ENCODE data around the gene NOX4. TPM values are rescaled to one million over a fixed set of nuclear protein-coding genes. Genes with fewer than 3 reads are reported as not detected.

The NOX4 gene
- polyA plus RNA-seq, 2 of the 4 experiments (the other 2 are of a cell fraction): 0.04 TPM; not detected in 1

DNA sequence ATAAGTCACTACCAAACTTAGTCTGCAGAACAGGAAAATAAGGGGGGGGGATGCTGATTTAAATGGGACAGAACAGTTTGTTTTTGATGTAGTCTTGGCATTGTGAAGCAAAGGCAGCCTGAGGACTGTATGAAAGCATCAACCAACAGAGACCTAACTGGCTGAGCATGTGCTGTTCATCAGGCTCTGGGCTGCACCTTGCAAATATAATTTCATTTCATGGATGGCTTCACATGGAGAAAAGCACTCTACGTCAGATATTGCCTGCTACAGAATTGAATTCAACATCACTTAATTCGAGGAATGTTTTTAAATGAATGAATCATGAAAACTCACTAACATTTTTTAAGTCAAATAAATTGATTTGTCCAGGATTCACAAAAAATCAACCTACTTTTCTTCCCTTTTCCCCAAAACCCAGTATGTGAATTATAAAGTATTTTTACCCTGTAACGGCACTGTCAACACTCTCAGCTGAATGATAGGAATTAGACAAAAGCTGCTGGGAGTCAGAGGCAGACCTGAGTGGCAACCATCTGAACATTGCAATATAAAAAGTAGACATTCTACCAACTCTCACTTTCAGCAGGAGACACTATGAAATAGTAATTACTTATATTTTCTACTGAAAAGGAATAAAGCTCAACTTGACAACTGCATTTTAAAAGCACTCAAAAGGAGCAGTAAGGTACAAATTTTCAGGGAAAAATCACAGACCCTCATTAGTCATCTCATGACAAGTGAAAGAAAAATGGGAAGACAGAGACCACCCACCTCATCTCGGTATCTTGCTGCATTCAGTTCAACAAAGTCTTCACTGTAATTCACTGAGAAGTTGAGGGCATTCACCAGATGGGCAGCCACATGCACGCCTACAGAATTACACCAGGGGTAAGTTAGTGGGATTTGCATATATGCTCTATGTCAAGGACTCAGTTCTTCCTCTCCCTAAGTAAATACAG is 47.5 kb downstream of the NOX4 start:
- DNase-seq (ENCODE audit: low read depth in 1 of 2, low spot score in 1 of 2) (no peak), ATAC-seq (no peak), FAIRE-seq (no peak)
- CTCF ChIA-PET: no interaction called here
- H3K4me3 ChIP-seq: no peak overlapping the region
- H3K4me1 ChIP-seq: no peaks in the 10 kb centered on the region
- 6% methylated on average over 5 of the region's 5 CpGs for WGBS (ENCODE audit: missing lambda C conversion rate)
- H3K9me3 ChIP-seq: no peaks in the 10 kb centered on the region
- H3K27ac ChIP-seq: no peak overlapping the region
- H3K4me2 ChIP-seq: no peak overlapping the region
- no peak for TF ChIP-seq RCOR1 (IDR thresholded peaks at IDR 0.05; ENCODE audit: low read depth, low read length)
- POLR2A ChIA-PET: no interaction called here

DNA sequence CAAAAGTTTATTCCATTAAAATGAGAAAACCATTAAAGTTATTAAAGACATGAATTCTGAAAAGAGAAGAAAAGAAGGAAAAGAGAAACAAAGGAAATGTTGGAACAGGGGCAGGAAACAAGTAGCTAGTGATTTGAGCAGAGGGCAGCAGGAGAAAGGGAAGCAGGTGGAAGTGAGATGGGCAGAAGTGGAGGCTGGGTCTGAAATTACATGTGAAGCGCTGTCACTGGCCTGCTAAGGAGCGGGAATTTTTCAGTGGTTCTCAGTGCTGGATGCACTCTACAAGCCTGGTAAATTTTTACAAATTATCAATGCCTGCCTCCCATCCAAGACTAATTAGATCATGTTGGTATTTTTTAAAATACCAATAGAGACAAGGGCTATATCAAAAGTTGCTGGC is 48.4 kb downstream of the NOX4 start:
- H3K4me3 ChIP-seq: no peak overlapping the region
- DNase-seq (ENCODE audit: low read depth in 1 of 2, low spot score in 1 of 2) (no peak), ATAC-seq (no peak), FAIRE-seq (no peak)
- ChIA-PET CTCF (no interaction called here), POLR2A (no interaction called here)
- WGBS (ENCODE audit: missing lambda C conversion rate): 7% methylated on average over 2 of the region's 2 CpGs
- no peak overlapping the region for H3K4me2 ChIP-seq
- no peaks in the 10 kb centered on the region for H3K9me3 ChIP-seq
- H3K4me1 ChIP-seq: no peaks in the 10 kb centered on the region
- no peak for TF ChIP-seq EP300 (IDR thresholded peaks at IDR 0.05)
- no peak for TF ChIP-seq SMC3 (IDR thresholded peaks at IDR 0.05)
- TF ChIP-seq HOXA7 (CRISPR knock-in tag; IDR thresholded peaks at IDR 0.05): no peak
- TF ChIP-seq CBX8 (IDR thresholded peaks at IDR 0.05): no peak
- no peak for TF ChIP-seq CHD4 (IDR thresholded peaks at IDR 0.05; ENCODE audit: borderline replicate concordance)
- no peak for TF ChIP-seq GATA3 (IDR thresholded peaks at IDR 0.05; ENCODE audit: borderline replicate concordance)
- TF ChIP-seq CBX2 (IDR thresholded peaks at IDR 0.05; ENCODE audit: borderline replicate concordance, low read depth): no peak
- TF ChIP-seq HDAC2 (IDR thresholded peaks at IDR 0.05): no peak
- no peak for TF ChIP-seq ZC3H11A (IDR thresholded peaks at IDR 0.05)
- no peak for TF ChIP-seq PHF8 (IDR thresholded peaks at IDR 0.05; ENCODE audit: borderline replicate concordance, low read depth)
- TF ChIP-seq, protein P1, sequence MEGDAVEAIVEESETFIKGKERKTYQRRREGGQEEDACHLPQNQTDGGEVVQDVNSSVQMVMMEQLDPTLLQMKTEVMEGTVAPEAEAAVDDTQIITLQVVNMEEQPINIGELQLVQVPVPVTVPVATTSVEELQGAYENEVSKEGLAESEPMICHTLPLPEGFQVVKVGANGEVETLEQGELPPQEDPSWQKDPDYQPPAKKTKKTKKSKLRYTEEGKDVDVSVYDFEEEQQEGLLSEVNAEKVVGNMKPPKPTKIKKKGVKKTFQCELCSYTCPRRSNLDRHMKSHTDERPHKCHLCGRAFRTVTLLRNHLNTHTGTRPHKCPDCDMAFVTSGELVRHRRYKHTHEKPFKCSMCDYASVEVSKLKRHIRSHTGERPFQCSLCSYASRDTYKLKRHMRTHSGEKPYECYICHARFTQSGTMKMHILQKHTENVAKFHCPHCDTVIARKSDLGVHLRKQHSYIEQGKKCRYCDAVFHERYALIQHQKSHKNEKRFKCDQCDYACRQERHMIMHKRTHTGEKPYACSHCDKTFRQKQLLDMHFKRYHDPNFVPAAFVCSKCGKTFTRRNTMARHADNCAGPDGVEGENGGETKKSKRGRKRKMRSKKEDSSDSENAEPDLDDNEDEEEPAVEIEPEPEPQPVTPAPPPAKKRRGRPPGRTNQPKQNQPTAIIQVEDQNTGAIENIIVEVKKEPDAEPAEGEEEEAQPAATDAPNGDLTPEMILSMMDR (IDR thresholded peaks at IDR 0.05): no peak
- no peak for TF ChIP-seq ZFP36 (IDR thresholded peaks at IDR 0.05; ENCODE audit: borderline replicate concordance, partially characterized antibody)
- TF ChIP-seq KDM1A (IDR thresholded peaks at IDR 0.05; ENCODE audit: low read depth): no peak
- TF ChIP-seq, protein P2, sequence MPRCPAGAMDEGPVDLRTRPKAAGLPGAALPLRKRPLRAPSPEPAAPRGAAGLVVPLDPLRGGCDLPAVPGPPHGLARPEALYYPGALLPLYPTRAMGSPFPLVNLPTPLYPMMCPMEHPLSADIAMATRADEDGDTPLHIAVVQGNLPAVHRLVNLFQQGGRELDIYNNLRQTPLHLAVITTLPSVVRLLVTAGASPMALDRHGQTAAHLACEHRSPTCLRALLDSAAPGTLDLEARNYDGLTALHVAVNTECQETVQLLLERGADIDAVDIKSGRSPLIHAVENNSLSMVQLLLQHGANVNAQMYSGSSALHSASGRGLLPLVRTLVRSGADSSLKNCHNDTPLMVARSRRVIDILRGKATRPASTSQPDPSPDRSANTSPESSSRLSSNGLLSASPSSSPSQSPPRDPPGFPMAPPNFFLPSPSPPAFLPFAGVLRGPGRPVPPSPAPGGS (IDR thresholded peaks at IDR 0.05): no peak
- TF ChIP-seq SREBF2 (IDR thresholded peaks at IDR 0.05): no peak
- TF ChIP-seq, protein P3, sequence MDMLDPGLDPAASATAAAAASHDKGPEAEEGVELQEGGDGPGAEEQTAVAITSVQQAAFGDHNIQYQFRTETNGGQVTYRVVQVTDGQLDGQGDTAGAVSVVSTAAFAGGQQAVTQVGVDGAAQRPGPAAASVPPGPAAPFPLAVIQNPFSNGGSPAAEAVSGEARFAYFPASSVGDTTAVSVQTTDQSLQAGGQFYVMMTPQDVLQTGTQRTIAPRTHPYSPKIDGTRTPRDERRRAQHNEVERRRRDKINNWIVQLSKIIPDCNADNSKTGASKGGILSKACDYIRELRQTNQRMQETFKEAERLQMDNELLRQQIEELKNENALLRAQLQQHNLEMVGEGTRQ (IDR thresholded peaks at IDR 0.05): no peak
- no peak overlapping the region for H3K27ac ChIP-seq

DNA sequence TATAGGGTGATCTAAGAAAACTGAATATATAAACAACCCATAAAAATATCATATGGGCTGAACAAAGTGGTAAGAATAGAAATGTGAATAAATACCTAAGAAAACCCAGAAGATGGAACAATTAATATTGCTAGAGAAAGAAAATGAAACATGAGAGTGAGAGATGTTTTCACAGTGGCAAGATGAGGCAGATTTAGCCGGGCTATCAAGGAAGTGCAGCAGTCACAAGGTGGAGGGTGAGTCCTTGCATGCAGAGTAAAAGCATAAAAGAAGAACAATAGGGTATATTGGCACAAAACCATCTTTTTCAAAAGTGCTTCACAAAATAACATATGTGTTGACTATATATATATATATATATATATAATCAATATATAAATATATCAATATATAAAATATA is 49.6 kb downstream of the NOX4 start:
- POLR2A ChIA-PET: no interaction called here
- TF ChIP-seq ZC3H11A (IDR thresholded peaks at IDR 0.05): no peak
- H3K4me2 ChIP-seq: no peak overlapping the region
- 6% methylated on average over 1 of the region's 1 CpG for WGBS (ENCODE audit: missing lambda C conversion rate)
- no peak overlapping the region for H3K4me3 ChIP-seq
- FAIRE-seq (no peak), DNase-seq (ENCODE audit: low read depth in 1 of 2, low spot score in 1 of 2) (no peak), ATAC-seq (no peak)
- no peaks in the 10 kb centered on the region for H3K9me3 ChIP-seq
- H3K27ac ChIP-seq: no peak overlapping the region
- H3K4me1 ChIP-seq: no peaks in the 10 kb centered on the region
- CTCF ChIA-PET: no interaction called here

All from A549 (cell line).